ENCODE data around the gene CCSAP. TPM values are rescaled to one million over a fixed set of nuclear protein-coding genes. Genes with fewer than 3 reads are reported as not detected.

CCSAP gene
- total and polyA plus RNA-seq, 12 donors = 1.7 to 5.4 (median 4.0) TPM

- no peaks in the 10 kb centered on the region for H3K27me3 ChIP-seq
- no peaks in the 10 kb centered on the region for H3K9me3 ChIP-seq (replicated peaks in 1 of 3)
- no peaks in the 10 kb centered on the region for H3K36me3 ChIP-seq (replicated peaks in 1 of 2)
- 67 to 71% (median 69%) methylated on average over 5 to 8 of the region's 8 CpGs for WGBS, 4 donors
- TF ChIP-seq CTCF (IDR thresholded peaks at IDR 0.05) = no peak
- TF ChIP-seq POLR2A (IDR thresholded peaks at IDR 0.05) = no peak
- no peak for DNase-seq
- H3K27ac ChIP-seq = no peak overlapping the region
- H3K4me1 ChIP-seq (replicated peaks in 1 of 2) = no peaks in the 10 kb centered on the region
- no peak overlapping the region for H3K4me3 ChIP-seq
- intact Hi-C loops (cut with DNase I) = no loop called here
Measured at GRCh38 chr1:229385853-229386456, 43.1 kb upstream of the CCSAP start.

GRCh38 chr1:229384822-229385221 is 42.0 kb upstream of the CCSAP start:
- TF ChIP-seq POLR2A (IDR thresholded peaks at IDR 0.05) (no peak), CTCF (IDR thresholded peaks at IDR 0.05) (no peak)
- intact Hi-C loops (cut with DNase I) = no loop called here
- H3K4me3 ChIP-seq = no peak overlapping the region
- H3K27ac ChIP-seq = no peak overlapping the region
- no peak for DNase-seq
- no peaks in the 10 kb centered on the region for H3K9me3 ChIP-seq (replicated peaks in 1 of 3)
- WGBS, 4 donors = 85 to 92% (median 88%) methylated on average over 7 of the region's 7 CpGs
- H3K27me3 ChIP-seq = no peaks in the 10 kb centered on the region
- H3K36me3 ChIP-seq (replicated peaks in 1 of 2) = no peaks in the 10 kb centered on the region
- no peaks in the 10 kb centered on the region for H3K4me1 ChIP-seq (replicated peaks in 1 of 2)

- Histone ChIP-seq H3K4me1 (replicated peaks in 1 of 2) (no peaks in the 10 kb centered on the region), H3K36me3 (replicated peaks in 1 of 2) (no peaks in the 10 kb centered on the region), H3K9me3 (replicated peaks in 1 of 3) (no peaks in the 10 kb centered on the region), H3K27me3 (no peaks in the 10 kb centered on the region), H3K4me3 (no peak overlapping the region), H3K27ac (no peak overlapping the region)
- no peak for DNase-seq
- 85 to 90% (median 89%) methylated on average over 5 of the region's 5 CpGs for WGBS, 4 donors
- intact Hi-C loops (cut with DNase I) = no loop called here
- TF ChIP-seq CTCF (IDR thresholded peaks at IDR 0.05) (no peak), POLR2A (IDR thresholded peaks at IDR 0.05) (no peak)
Measured at GRCh38 chr1:229383961-229384360, 41.1 kb upstream of the CCSAP start.

- intact Hi-C loops (cut with DNase I) = no loop called here
- no peak for DNase-seq
- 90 to 97% (median 94%) methylated on average over 3 of the region's 3 CpGs for WGBS, 4 donors
- H3K4me3 ChIP-seq = no peak overlapping the region
- no peaks in the 10 kb centered on the region for H3K9me3 ChIP-seq (replicated peaks in 1 of 3)
- TF ChIP-seq CTCF (IDR thresholded peaks at IDR 0.05) (no peak), POLR2A (IDR thresholded peaks at IDR 0.05) (no peak)
- no peaks in the 10 kb centered on the region for H3K36me3 ChIP-seq (replicated peaks in 1 of 2)
- H3K27me3 ChIP-seq = no peaks in the 10 kb centered on the region
- no peaks in the 10 kb centered on the region for H3K4me1 ChIP-seq (replicated peaks in 1 of 2)
- no peak overlapping the region for H3K27ac ChIP-seq
Measured at GRCh38 chr1:229383188-229383587, 40.3 kb upstream of the CCSAP start.

All from adrenal gland (tissue), 12 donors.